Lower leg skin (tissue), 4 donors: ENCODE data around the gene BHLHE41. TPM values are rescaled to one million over a fixed set of nuclear protein-coding genes. Genes with fewer than 3 reads are reported as not detected.

ENCODE experiments used
- DNase-seq, 2 donors: peaks; one replicate each; pipeline ENCODE4 v3.0.0-alpha.2; 2019; ENCODE audit warnings: low spot score in 2 of 2
- H3K4me3 ChIP-seq: fragments of 200-600 bp; sonication (generic); 2 replicates; pipeline ENCODE4 v1.5.1; 2017; ENCODE audit warnings: mild to moderate bottlenecking, low read depth; ENCODE audit not compliant: poor library complexity, severe bottlenecking
- CTCF ChIP-seq, 3 donors: fragments of 450-650 bp; IDR thresholded peaks; one replicate each; pipeline ENCODE4 v1.5.1; 2016; ENCODE audit warnings: antibody characterized with exemption in 3 of 3, mild to moderate bottlenecking in 3 of 3, moderate library complexity in 2 of 3
- POLR2A ChIP-seq, 2 donors: fragments of 450-650 bp; IDR thresholded peaks; one replicate each; pipeline ENCODE4 v1.6.1; 2016 to 2017; ENCODE audit warnings: antibody characterized with exemption in 2 of 2, mild to moderate bottlenecking in 1 of 2, moderate library complexity in 1 of 2
- WGBS, 2 donors: methylation state at CpG; one replicate each; pipeline ENCODE4 v1.1.5; 2018; 5-methylcytosine and 5-hydroxymethylcytosine counted together
- intact Hi-C: fragments of 100-400 bp; cut with DNase I; formaldehyde crosslinking; loops from one replicate; pipeline ENCODE4 v1.15.0; 2023; ENCODE audit warnings: low total_unique reads
- total RNA-seq, 4 donors: library from RNA; depleted of rRNA; stranded (reverse); fragments of >200 nt; gene quantifications; one replicate each; pipeline ENCODE4 v1.1.0, GENCODE V29; 2016

BHLHE41 gene
- total RNA-seq, 4 donors from 2014 or later: 4.9 to 14.5 (median 7.2) TPM

- WGBS, 2 donors: 8 to 9% methylated on average over 40 to 48 of the region's 60 CpGs
- intact Hi-C loops: loop anchor here (10.0 kb wide), 1 partner anchor 398 kb away; no protein-coding TSS in a partner anchor
- H3K4me3 ChIP-seq: peak overlapping the region; percentile 26
- TF ChIP-seq CTCF (IDR thresholded peaks at IDR 0.05) (no peak), POLR2A (IDR thresholded peaks at IDR 0.05) (no peak)
- DNase-seq: peak; percentile 75 to 97
These were observed 1.8 kb upstream of the BHLHE41 start for GRCh38 chr12:26126340-26127284.

- intact Hi-C loops: loop anchor here (10.0 kb wide), 1 partner anchor 399 kb away; no protein-coding TSS in a partner anchor
- WGBS, 2 donors: 1 to 2% methylated on average over 34 to 45 of the region's 66 CpGs
- peak overlapping the region; percentile 26 for H3K4me3 ChIP-seq
- peak; percentile 79 to 95 for DNase-seq
- no peak for TF ChIP-seq CTCF (IDR thresholded peaks at IDR 0.05)
- TF ChIP-seq POLR2A (IDR thresholded peaks at IDR 0.05): no peak
These were observed 833 bp upstream of the BHLHE41 start for GRCh38 chr12:26125400-26126339.

GRCh38 chr12:26123482-26123980, 1.3 kb downstream of the BHLHE41 start:
- TF ChIP-seq CTCF (IDR thresholded peaks at IDR 0.05): no peak
- TF ChIP-seq POLR2A (IDR thresholded peaks at IDR 0.05): no peak
- DNase-seq: no peak
- H3K4me3 ChIP-seq: no peak overlapping the region
- 5 to 8% methylated on average over 8 of the region's 8 CpGs for WGBS, 2 donors
- intact Hi-C loops: loop anchor here (10.0 kb wide), 1 partner anchor 401 kb away; no protein-coding TSS in a partner anchor

GRCh38 chr12:26122681-26123481, 2.0 kb downstream of the BHLHE41 start:
- intact Hi-C loops: loop anchor here (10.0 kb wide), 1 partner anchor 402 kb away; no protein-coding TSS in a partner anchor
- 1% methylated on average over 29 to 47 of the region's 69 CpGs for WGBS, 2 donors
- DNase-seq: peak; percentile 71 to 93
- peak overlapping the region; percentile 28 for H3K4me3 ChIP-seq
- TF ChIP-seq CTCF (IDR thresholded peaks at IDR 0.05): no peak
- TF ChIP-seq POLR2A (IDR thresholded peaks at IDR 0.05): no peak
